ENCODE measurements around the gene ANKRD53. TPM values are rescaled to one million over a fixed set of nuclear protein-coding genes. Genes with fewer than 3 reads are reported as not detected.

ANKRD53 gene
- total and polyA plus RNA-seq, 12 donors, result 0.14 to 1.3 (median 0.77) TPM; not detected in 1

- Histone ChIP-seq H3K27ac (no peak overlapping the region), H3K36me3 (peaks cover 0 to 17% (median 8%) of the 10 kb centered on the region in 9 donors), H3K27me3 (peaks cover 0 to 12% (median 0%) of the 10 kb centered on the region in 7 donors), H3K9me3 (no peaks in the 10 kb centered on the region), H3K4me3 (no peak overlapping the region), H3K4me1 (peaks cover 6 to 41% (median 22%) of the 10 kb centered on the region in 9 donors)
- ATAC-seq (no peak), DNase-seq (no peak)
- intact Hi-C loops (cut with DNase I), result no loop called here
- TF ChIP-seq CTCF (IDR thresholded peaks at IDR 0.05), result no peak
- 87 to 88% methylated on average over 2 of the region's 2 CpGs for WGBS, 2 donors
These were observed 3.0 kb downstream of the ANKRD53 start for GRCh38 chr2:70981421-70981820.

DNA sequence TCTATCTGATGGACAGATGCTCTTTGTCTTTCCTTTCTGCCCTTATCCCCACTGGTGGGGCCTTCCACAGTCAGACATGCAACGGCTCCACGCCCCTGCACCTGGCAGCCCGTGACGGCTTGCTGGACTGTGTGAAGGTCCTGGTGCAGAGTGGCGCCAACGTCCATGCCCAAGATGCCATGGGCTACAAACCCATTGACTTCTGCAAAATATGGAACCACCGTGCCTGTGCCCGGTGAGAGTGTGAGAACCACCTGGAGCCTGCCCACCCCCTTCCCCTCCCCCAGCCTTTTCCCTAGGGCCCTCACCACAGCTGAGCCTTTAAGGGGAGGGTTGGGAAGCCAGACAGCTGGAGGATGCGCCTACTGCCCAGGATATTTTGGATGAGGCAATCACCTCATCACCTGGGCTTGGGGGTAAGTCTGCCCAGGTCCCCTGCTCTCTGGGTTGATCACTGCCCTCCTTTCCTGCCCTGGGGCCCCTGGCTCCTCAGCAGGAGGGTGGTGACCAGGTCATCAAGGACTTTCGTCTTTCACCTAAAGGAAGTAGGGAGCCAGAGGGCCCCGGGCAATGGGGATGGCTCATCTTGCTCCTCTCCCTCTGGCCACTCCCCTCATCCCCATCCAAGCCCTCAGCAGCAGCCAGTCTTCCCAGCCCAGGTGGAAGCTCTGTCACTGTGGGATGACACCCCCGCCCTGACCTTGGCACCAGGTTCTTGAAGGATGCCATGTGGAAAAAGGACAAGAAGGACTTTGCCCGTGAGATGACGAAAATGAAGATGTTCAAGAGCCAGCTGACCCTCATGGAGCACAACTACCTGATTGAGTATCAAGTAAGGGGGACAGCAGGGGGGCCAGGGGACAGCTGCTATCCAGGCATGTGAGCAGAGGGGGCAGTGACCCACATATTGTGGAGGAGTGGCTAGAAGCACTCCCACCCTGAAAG lies 3.7 kb downstream of the ANKRD53 start:
- no peaks in the 10 kb centered on the region for H3K9me3 ChIP-seq

DNA sequence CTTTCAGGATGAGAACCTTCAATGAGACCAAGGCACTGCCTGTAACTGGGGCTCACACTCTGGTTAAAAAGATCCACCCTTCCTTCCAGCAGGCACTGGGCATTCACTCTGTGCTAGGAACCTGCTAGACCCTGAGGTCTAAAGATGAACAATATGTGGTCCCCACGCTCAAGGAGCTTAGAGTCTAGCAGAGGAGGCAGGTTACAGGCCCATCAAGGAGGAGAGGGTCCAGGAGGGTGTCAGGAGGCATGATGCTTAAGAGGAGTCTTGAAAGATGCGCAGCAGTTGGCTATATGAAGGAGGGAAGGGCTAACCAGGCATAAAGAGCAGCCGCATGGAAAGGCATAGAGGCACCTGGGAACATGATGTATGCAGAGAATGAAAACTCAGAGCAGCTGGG lies 4.5 kb downstream of the ANKRD53 start:
- H3K27me3 ChIP-seq, result peaks cover 0 to 12% (median 0%) of the 10 kb centered on the region in 7 donors
- H3K9me3 ChIP-seq, result no peaks in the 10 kb centered on the region
- ATAC-seq, result no peak
- peaks cover 4 to 45% (median 26%) of the 10 kb centered on the region in 9 donors for H3K4me1 ChIP-seq
- intact Hi-C loops (cut with DNase I), result no loop called here
- no peak for TF ChIP-seq CTCF (IDR thresholded peaks at IDR 0.05)
- H3K27ac ChIP-seq, result no peak overlapping the region
- no peak overlapping the region for H3K4me3 ChIP-seq
- H3K36me3 ChIP-seq, result peaks cover 0 to 32% (median 12%) of the 10 kb centered on the region in 9 donors
- DNase-seq, result no peak
- 94 to 96% methylated on average over 3 of the region's 3 CpGs for WGBS, 2 donors

More for the DNA sequence above, 3.7 kb downstream of the ANKRD53 start:
- intact Hi-C loops (cut with DNase I), result no loop called here
- ATAC-seq (no peak), DNase-seq (no peak)
- H3K27ac ChIP-seq, result no peak overlapping the region
- no peak for TF ChIP-seq CTCF (IDR thresholded peaks at IDR 0.05)
- H3K27me3 ChIP-seq, result peaks cover 0 to 12% (median 0%) of the 10 kb centered on the region in 7 donors
- peaks cover 0 to 24% (median 12%) of the 10 kb centered on the region in 9 donors for H3K36me3 ChIP-seq
- no peak overlapping the region for H3K4me3 ChIP-seq
- 91 to 92% methylated on average over 14 of the region's 14 CpGs for WGBS, 2 donors
- peaks cover 6 to 42% (median 26%) of the 10 kb centered on the region in 9 donors for H3K4me1 ChIP-seq

DNA sequence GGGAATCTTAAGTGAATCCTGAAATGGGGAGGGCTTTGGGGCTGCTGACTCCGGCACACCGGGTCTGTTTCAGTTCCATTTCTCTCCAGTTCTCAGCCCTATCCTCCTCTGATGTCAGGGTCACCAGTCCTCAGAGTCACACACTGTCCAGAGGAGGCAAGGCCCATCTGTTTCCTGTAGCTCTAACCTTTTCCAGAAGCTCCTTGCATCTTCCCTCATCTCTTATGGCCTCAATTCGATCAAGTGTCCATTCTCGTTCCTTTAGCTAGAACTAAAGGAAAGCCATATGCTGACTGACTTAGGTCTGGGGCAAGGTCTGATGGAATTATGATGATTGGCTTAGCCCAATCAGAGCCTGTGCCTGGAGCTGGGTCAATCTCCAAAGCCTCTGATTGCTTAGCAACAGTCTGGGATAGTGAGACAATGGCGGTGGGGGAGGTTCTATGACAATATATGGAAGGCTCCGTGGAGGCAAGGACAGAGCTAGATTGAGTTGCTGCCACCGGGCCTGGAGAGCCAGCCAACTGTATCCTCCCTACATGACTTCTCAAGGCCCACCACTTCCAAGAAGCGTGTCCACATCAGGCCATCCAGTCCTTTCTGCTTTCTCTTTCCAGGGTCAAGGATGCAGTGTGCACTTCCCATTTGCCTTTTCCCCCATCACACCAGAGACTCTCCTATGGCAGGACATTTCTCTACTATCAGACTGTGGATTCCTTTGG lies 5.2 kb downstream of the ANKRD53 start:
- intact Hi-C loops (cut with DNase I), result no loop called here
- H3K9me3 ChIP-seq, result no peaks in the 10 kb centered on the region
- no peak for ATAC-seq
- H3K36me3 ChIP-seq, result peaks cover 0 to 39% (median 19%) of the 10 kb centered on the region in 9 donors
- DNase-seq, result no peak
- H3K4me3 ChIP-seq, result no peak overlapping the region
- H3K4me1 ChIP-seq, result peaks cover 5 to 44% (median 25%) of the 10 kb centered on the region in 9 donors
- H3K27ac ChIP-seq, result no peak overlapping the region
- 87 to 89% methylated on average over 8 of the region's 8 CpGs for WGBS, 2 donors
- no peak for TF ChIP-seq CTCF (IDR thresholded peaks at IDR 0.05)
- H3K27me3 ChIP-seq, result peaks cover 0 to 6% (median 0%) of the 10 kb centered on the region in 7 donors
